PFSK-1 (cell line): ENCODE measurements around the gene ZNF507.

Source experiments
- POLR2AphosphoS5 ChIP-seq: IDR thresholded peaks from 2 replicates; pipeline ENCODE4 v1.6.1; 2012; ENCODE audit warnings: low read depth, mild to moderate bottlenecking, control low read depth, low read length, moderate library complexity
- REST ChIP-seq, 2 experiments: IDR thresholded peaks; 2 replicates each; pipeline versions ENCODE4 v1.6.1 to v1.8.0; 2011 to 2012; ENCODE audit warnings: low read depth in 2 of 2, low read length in 2 of 2, control low read depth in 1 of 2, inconsistent platforms in 1 of 2, mild to moderate bottlenecking in 1 of 2, moderate library complexity in 1 of 2; ENCODE audit not compliant: insufficient read depth in 1 of 2
- SIN3A ChIP-seq: IDR thresholded peaks from 2 replicates; pipeline ENCODE4 v1.6.1; 2012; ENCODE audit warnings: mild to moderate bottlenecking, low read length, moderate library complexity, borderline replicate concordance; ENCODE audit not compliant: insufficient read depth

- TF ChIP-seq SIN3A (no peak), REST (IDR thresholded peaks at IDR 0.05; ENCODE audit: insufficient read depth in 1 of 2, low read depth in 2 of 2, low read length in 2 of 2) (no peak), POLR2AphosphoS5 (no peak)
Observed at GRCh38 chr19:32427536-32427935, 82.1 kb downstream of the ZNF507 start.
